HG03280 (cell line): ENCODE results near the gene MTCP1.

Source experiments
- ATAC-seq: cut with Tn5 transposase; IDR thresholded peaks from one replicate; pipeline ENCODE4 v1.9.1; 2021; ENCODE audit warnings: mild to moderate bottlenecking, moderate library complexity; ENCODE audit not compliant: unreplicated experiment

Gene MTCP1

GRCh38 chrX:155070975-155071693 is at the start of gene MTCP1, which contains the start of the genes BRCC3 and CMC4:
Gene MTCP1 (minus strand): TSS chrX:155071136. CDS start chrX:155066010, 5,126 bp downstream.
Gene BRCC3 (plus strand): TSS chrX:155071508. CDS start chrX:155071528, 20 bp downstream.
Gene CMC4 (minus strand): TSS chrX:155071136. CDS start chrX:155064023, 7,113 bp downstream.
- ATAC-seq, result peak; percentile 92

GRCh38 chrX:155115174-155115819 is 44.4 kb upstream of the MTCP1 start:
- no peak for ATAC-seq

GRCh38 chrX:155113097-155113496 is 42.2 kb upstream of the MTCP1 start:
- no peak for ATAC-seq

GRCh38 chrX:155112171-155112570 is 41.2 kb upstream of the MTCP1 start:
- ATAC-seq, result no peak

GRCh38 chrX:155108427-155108826 is 37.5 kb upstream of the MTCP1 start:
- no peak for ATAC-seq

- no peak for ATAC-seq
Observed at GRCh38 chrX:155105919-155106318, 35.0 kb upstream of the MTCP1 start.

GRCh38 chrX:155094468-155095061 is 23.6 kb upstream of the MTCP1 start:
- ATAC-seq, result no peak

GRCh38 chrX:155086961-155087735 is 16.2 kb upstream of the MTCP1 start:
- no peak for ATAC-seq

GRCh38 chrX:155086202-155086840 is 15.4 kb upstream of the MTCP1 start:
- no peak for ATAC-seq

GRCh38 chrX:155071694-155072280 is 851 bp upstream of the MTCP1 start:
- peak; percentile 7 for ATAC-seq

- peak; percentile 17 for ATAC-seq
Observed at GRCh38 chrX:155070663-155070974, 317 bp downstream of the MTCP1 start.

- no peak for ATAC-seq
Observed at GRCh38 chrX:155070038-155070437, 898 bp downstream of the MTCP1 start.

- no peak for ATAC-seq
Observed at GRCh38 chrX:155069414-155069813, 1.5 kb downstream of the MTCP1 start.

GRCh38 chrX:155068165-155068564 is 2.8 kb downstream of the MTCP1 start:
- ATAC-seq, result no peak

- ATAC-seq, result no peak
Observed at GRCh38 chrX:155065035-155065734, 5.8 kb downstream of the MTCP1 start.

- no peak for ATAC-seq
Observed at GRCh38 chrX:155061760-155062159, 9.2 kb downstream of the MTCP1 start.

GRCh38 chrX:155056877-155057792 is 13.8 kb downstream of the MTCP1 start:
- no peak for ATAC-seq

GRCh38 chrX:155056471-155056870 is 14.5 kb downstream of the MTCP1 start:
- ATAC-seq, result no peak

- no peak for ATAC-seq
Observed at GRCh38 chrX:155055494-155055893, 15.4 kb downstream of the MTCP1 start.
